Stimulated activated CD4-positive, alpha-beta T cell treated with anti-CD3 and anti-CD28 coated beads, Interleukin-15, amount 100 ng/mL, for 48 hours (primary cell): Measurements from ENCODE around the gene APOF.
"Not testable (repeated sequence)": the region's sequence is repeated elsewhere in the genome, so short reads cannot be mapped to it uniquely, and the experiment has no call there.

Source experiments
- DNase-seq, 2 donors: peaks; one replicate each; pipeline ENCODE4 v3.0.0-alpha.2; 2020; ENCODE audit warnings: low read depth in 2 of 2

The APOF gene

DNA sequence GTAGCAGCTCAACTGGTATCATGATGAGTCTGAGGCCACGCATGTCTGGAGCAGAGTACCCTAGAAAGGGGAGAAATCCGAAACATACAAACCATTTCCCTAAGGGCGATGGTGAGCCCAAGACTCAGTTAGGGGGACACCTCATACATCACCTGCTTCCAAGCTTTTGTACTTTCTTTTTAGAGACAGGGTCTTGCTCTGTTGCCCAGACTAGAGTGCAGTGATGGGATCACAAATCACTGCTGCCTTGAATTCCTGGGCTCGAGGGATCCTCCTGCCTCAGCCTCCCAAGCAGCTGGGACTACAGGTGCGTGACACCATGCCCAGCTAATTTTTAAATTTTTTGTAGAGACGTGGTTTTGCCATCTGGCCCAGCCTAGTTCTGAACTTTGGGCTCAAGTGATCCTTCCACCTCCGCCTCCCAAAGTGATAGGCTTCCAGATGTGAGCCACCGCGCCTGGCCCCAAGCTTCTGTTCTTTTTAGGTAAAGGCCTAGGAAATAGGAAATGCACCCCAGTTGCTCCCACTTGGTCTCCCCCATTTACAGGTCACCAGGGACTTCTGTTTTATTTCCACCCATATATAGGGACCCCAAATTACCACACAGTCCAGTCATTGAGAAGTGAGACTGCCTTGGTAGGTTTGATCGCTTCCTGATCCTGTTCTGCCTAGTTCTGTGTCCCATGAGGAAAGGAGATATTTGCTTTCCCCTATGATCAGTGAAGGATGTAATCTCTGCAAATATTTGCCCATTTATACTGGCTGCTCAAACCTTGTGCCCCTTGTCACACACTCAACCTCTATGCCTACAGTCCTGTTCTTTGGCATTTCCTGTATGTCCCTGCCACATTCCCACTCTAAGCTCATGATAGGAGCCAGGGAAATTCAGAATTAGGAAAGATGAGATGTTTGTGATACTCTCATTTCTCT, at the start of gene APOF:
APOF (minus strand) TSS at position 728 of the 930 bp plus-strand sequence; CDS start at position 616, 112 bp downstream.
- DNase-seq = no peak

- no peak for DNase-seq
Measured at GRCh38 chr12:56411781-56412639, 49.4 kb upstream of the APOF start.

DNA sequence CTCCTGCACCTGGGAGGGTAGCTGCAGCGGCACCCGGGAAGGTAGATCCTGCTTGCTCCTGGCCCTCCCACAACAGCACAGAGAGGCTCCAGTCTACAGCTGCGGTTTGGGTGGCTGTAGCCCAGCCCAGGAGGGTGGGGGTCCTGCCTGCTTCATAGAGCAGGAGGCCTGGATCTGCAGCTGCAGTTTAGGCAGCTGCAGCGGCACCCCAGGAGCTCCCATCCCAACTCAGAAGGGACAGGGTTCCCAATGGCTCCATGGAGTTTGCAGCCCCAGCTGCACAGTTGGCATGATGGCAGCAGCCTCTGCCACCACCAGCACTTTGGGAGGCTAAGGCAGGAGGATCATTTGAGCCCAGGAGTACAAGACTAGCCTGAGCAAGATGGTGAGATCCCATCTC, 48.1 kb upstream of the APOF start:
- DNase-seq = no peak

- no peak for DNase-seq
Measured at GRCh38 chr12:56408799-56409417, 46.3 kb upstream of the APOF start.

DNA sequence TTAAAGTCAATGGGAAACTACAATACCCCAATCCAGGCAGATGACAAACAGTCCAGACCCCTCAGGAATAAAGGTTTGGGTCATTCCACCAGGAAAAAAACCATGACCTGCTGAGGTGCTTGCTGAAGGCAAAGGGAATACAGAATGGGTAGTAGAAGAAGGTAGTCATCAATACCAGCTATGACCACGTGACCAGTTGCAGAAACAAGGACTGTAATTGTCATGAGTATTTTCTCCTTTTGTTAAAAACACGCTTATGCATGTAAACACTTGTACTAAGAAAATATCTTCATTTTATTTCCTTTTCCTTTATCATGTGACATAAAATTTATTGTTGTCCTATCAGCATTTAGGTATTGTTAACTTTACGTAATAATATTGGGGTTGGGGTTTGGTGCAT, 41.6 kb upstream of the APOF start:
- DNase-seq = not testable (repeated sequence)

DNA sequence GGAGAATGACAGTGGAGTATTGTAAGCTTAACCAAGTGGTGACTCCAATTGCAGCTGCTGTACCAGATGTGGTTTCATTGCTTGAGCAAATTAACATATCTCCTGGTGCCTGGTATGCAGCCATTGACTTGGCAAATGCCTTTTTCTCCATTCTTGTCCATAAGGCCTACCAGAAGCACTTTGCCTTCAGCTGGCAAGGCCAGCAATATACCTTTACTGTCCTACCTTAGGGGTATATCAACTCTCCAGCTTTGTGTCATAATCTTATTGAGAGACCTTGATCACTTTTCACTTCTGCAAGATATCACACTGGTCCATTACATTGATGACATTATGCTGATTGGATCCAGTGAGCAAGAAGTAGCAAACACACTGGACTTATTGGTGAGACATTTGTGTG, 39.0 kb upstream of the APOF start:
- DNase-seq = not testable (repeated sequence)

- DNase-seq = not testable (repeated sequence)
Measured at GRCh38 chr12:56401125-56401524, 38.5 kb upstream of the APOF start.

- DNase-seq = not testable (repeated sequence)
Measured at GRCh38 chr12:56399466-56399865, 36.8 kb upstream of the APOF start.

DNA sequence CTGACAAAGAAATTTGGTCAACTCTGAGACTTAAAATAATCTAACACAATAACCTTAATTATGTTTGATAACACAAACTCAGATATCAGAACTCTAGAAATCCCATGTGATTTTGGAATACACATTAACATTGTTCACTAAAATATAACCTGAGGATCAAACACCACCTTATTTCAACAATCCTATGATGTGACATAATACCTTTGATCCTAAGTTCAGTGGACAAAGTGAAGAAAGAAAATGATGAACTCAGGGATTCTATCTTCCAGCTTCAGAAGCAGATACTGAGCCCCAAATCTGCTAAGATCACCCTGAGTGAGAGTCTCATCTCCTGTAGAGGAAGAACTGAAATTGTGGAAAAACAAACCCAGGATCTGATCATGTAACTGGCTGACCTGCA, 35.7 kb upstream of the APOF start:
- DNase-seq = no peak

- no peak for DNase-seq
Measured at GRCh38 chr12:56392331-56392730, 29.7 kb upstream of the APOF start.

GRCh38 chr12:56391721-56392120, 29.1 kb upstream of the APOF start:
- no peak for DNase-seq

GRCh38 chr12:56389412-56389811, 26.8 kb upstream of the APOF start:
- no peak for DNase-seq

GRCh38 chr12:56387152-56387736, 24.6 kb upstream of the APOF start:
- DNase-seq = no peak

GRCh38 chr12:56385873-56386272, 23.2 kb upstream of the APOF start:
- no peak for DNase-seq

GRCh38 chr12:56382611-56383010, 20.0 kb upstream of the APOF start:
- no peak for DNase-seq

- DNase-seq = no peak
Measured at GRCh38 chr12:56377989-56378316, 15.3 kb upstream of the APOF start.

GRCh38 chr12:56377310-56377988, 14.8 kb upstream of the APOF start:
- DNase-seq = no peak

DNA sequence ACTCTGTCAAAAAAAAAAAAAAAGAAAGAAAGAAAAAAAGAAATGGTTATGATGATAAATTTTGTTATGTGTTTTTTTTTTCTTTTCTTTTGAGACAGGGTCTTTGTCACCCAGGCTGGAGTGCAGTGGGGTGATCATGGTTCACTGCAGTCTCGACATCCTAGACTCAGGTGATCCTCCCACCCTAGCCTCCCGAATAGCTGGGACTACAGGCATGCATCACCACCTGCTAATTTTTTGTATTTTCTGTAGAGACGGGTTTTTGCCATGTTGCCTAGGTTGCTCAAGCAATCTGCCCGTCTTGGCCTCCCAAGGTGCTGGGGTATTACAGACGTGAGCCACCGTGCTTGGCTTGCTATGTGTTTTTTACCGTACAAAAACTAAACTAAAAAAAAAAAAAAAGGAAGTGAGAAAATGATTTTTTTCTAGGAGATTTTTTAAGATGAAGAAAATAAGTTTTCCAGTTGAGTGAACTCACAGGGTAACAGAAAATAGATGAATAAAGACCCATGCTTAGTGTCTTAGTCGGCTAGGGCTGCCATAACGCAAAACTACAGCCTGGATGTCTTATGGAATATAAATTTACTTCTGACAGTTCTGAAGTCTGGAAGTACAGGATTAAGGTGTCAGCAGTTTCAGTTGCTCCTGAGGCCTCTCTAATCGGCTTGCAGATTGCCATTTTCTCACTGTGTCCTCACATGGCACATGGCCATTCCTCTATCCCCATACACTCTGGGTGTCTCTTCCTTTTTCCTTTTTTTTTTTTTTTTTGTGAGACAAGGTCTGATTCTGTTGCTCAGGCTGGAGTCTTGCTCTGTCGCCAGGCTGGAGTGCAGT, 13.2 kb upstream of the APOF start:
- no peak for DNase-seq

DNA sequence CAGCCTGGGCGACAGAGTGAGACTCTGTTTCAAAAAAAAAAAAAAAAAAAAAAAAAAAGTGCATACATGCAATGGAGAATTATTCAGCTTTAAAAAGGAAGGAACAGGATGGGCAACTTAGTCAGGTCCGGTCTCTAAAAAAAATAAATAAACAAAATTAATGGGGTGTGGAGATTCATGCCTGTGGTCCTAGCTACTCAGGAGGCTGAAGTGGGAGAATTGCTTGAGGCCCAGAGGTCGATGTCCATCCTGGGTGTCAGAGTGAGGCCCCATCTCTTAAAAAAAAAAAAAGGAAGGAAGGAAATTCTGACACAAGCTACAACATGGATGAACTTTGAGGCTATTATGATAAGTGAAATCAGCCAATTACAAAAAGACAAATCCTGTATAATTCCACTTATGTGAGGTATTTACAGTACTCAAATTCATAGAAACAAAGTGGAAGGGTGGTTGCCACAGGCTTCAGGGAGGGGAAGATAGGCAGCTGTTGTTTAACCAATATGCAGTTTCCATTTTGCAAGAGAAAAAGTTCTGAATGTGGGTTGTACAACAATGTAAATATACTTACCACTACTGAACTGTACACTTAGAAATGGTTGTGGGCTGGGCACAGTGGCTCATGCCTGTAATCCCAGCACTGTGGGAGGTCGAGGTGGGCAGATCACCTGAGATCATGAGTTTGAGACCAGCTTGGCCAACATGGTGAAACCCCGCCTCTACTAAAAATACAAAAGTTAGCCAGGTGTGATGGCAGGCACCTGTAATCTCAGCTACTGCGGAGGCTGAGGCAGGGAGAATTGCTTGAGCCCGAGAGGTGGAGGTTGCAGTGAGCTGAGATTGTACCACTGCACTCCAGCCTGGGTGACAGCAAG, 12.3 kb upstream of the APOF start:
- no peak for DNase-seq
